Duodenal mucosa (tissue), 2 donors: Measurements from ENCODE around the gene NODAL.

Experiments
- H3K27ac ChIP-seq: one replicate; pipeline ENCODE4 v1.7.0; 2013; ENCODE audit warnings: low read depth, low read length
- H3K27me3 ChIP-seq, 2 donors: one replicate each; pipeline ENCODE4 v1.7.0; 2013; ENCODE audit warnings: low read length in 2 of 2, control low read depth in 1 of 2; ENCODE audit not compliant: insufficient read depth in 2 of 2, control insufficient read depth in 1 of 2
- H3K36me3 ChIP-seq, 2 donors: one replicate each; pipeline ENCODE4 v1.7.0; 2013; ENCODE audit warnings: low read length in 2 of 2, control low read depth in 1 of 2; ENCODE audit not compliant: insufficient read depth in 2 of 2, control insufficient read depth in 1 of 2
- H3K4me1 ChIP-seq, 2 donors: one replicate each; pipeline ENCODE4 v1.7.0; 2013; ENCODE audit warnings: low read length in 2 of 2, control low read depth in 1 of 2; ENCODE audit not compliant: insufficient read depth in 2 of 2, control insufficient read depth in 1 of 2
- H3K4me3 ChIP-seq, 2 donors: one replicate each; pipeline ENCODE4 v1.7.0; 2013; ENCODE audit warnings: low read length in 2 of 2, low read depth in 1 of 2
- H3K9ac ChIP-seq, 2 donors: one replicate each; pipeline ENCODE4 v1.7.0; 2013; ENCODE audit warnings: low read length in 2 of 2, low read depth in 1 of 2
- H3K9me3 ChIP-seq, 2 donors: one replicate each; pipeline ENCODE4 v1.7.0; 2013; ENCODE audit warnings: low read length in 2 of 2, control low read depth in 1 of 2; ENCODE audit not compliant: control insufficient read depth in 1 of 2

Gene NODAL

GRCh38 chr10:70465278-70465677 lies 23.8 kb upstream of the NODAL start:
- Histone ChIP-seq H3K27me3 (no peaks in the 10 kb centered on the region), H3K4me1 (no peaks in the 10 kb centered on the region), H3K9ac (no peak overlapping the region), H3K36me3 (no peaks in the 10 kb centered on the region), H3K9me3 (no peaks in the 10 kb centered on the region), H3K27ac (no peak overlapping the region), H3K4me3 (no peak overlapping the region)

- H3K4me3 ChIP-seq: no peak overlapping the region
- no peaks in the 10 kb centered on the region for H3K36me3 ChIP-seq
- no peak overlapping the region for H3K9ac ChIP-seq
- H3K27ac ChIP-seq: no peak overlapping the region
- peaks cover 10 to 20% of the 10 kb centered on the region in 2 donors for H3K27me3 ChIP-seq
- no peaks in the 10 kb centered on the region for H3K9me3 ChIP-seq
- peaks cover 0 to 6% of the 10 kb centered on the region in 2 donors for H3K4me1 ChIP-seq
Measured at GRCh38 chr10:70462349-70462984, 21.0 kb upstream of the NODAL start.

- no peak overlapping the region for H3K4me3 ChIP-seq
- H3K27me3 ChIP-seq: peaks cover 14 to 20% of the 10 kb centered on the region in 2 donors
- H3K27ac ChIP-seq: no peak overlapping the region
- H3K9me3 ChIP-seq: no peaks in the 10 kb centered on the region
- H3K36me3 ChIP-seq: no peaks in the 10 kb centered on the region
- peaks cover 0 to 6% of the 10 kb centered on the region in 2 donors for H3K4me1 ChIP-seq
- H3K9ac ChIP-seq: no peak overlapping the region
Measured at GRCh38 chr10:70461397-70462348, 20.2 kb upstream of the NODAL start.

GRCh38 chr10:70459774-70460490 lies 18.5 kb upstream of the NODAL start:
- H3K4me1 ChIP-seq: peaks cover 0 to 6% of the 10 kb centered on the region in 2 donors
- H3K9me3 ChIP-seq: no peaks in the 10 kb centered on the region
- H3K27me3 ChIP-seq: peaks cover 20 to 26% of the 10 kb centered on the region in 2 donors
- H3K4me3 ChIP-seq: no peak overlapping the region
- H3K36me3 ChIP-seq: no peaks in the 10 kb centered on the region
- H3K9ac ChIP-seq: no peak overlapping the region
- no peak overlapping the region for H3K27ac ChIP-seq

GRCh38 chr10:70459061-70459773 lies 17.7 kb upstream of the NODAL start:
- peaks cover 20 to 26% of the 10 kb centered on the region in 2 donors for H3K27me3 ChIP-seq
- no peaks in the 10 kb centered on the region for H3K36me3 ChIP-seq
- H3K4me1 ChIP-seq: peaks cover 0 to 6% of the 10 kb centered on the region in 2 donors
- H3K9me3 ChIP-seq: no peaks in the 10 kb centered on the region
- H3K27ac ChIP-seq: no peak overlapping the region
- H3K9ac ChIP-seq: no peak overlapping the region
- no peak overlapping the region for H3K4me3 ChIP-seq

- Histone ChIP-seq H3K27me3 (peaks cover 20 to 26% of the 10 kb centered on the region in 2 donors), H3K4me1 (peaks cover 0 to 6% of the 10 kb centered on the region in 2 donors), H3K9ac (no peak overlapping the region)
Measured at GRCh38 chr10:70458329-70459060, 17.0 kb upstream of the NODAL start.

GRCh38 chr10:70457759-70458305 lies 16.4 kb upstream of the NODAL start:
- Histone ChIP-seq H3K27me3 (peaks cover 20 to 26% of the 10 kb centered on the region in 2 donors), H3K36me3 (no peaks in the 10 kb centered on the region), H3K4me1 (peaks cover 0 to 6% of the 10 kb centered on the region in 2 donors), H3K27ac (no peak overlapping the region), H3K9me3 (no peaks in the 10 kb centered on the region), H3K4me3 (no peak overlapping the region), H3K9ac (no peak overlapping the region)

More at GRCh38 chr10:70458329-70459060, 17.0 kb upstream of the NODAL start:
- Histone ChIP-seq H3K36me3 (no peaks in the 10 kb centered on the region), H3K27ac (no peak overlapping the region), H3K4me3 (peak overlapping the region in 1 of 2 donors; percentile 3), H3K9me3 (no peaks in the 10 kb centered on the region)

GRCh38 chr10:70456164-70456563 lies 14.7 kb upstream of the NODAL start:
- no peak overlapping the region for H3K4me3 ChIP-seq
- peaks cover 0 to 6% of the 10 kb centered on the region in 2 donors for H3K4me1 ChIP-seq
- no peak overlapping the region for H3K27ac ChIP-seq
- no peak overlapping the region for H3K9ac ChIP-seq
- no peaks in the 10 kb centered on the region for H3K36me3 ChIP-seq
- peaks cover 20 to 26% of the 10 kb centered on the region in 2 donors for H3K27me3 ChIP-seq
- H3K9me3 ChIP-seq: no peaks in the 10 kb centered on the region

- no peaks in the 10 kb centered on the region for H3K9me3 ChIP-seq
- H3K27ac ChIP-seq: no peak overlapping the region
- peaks cover 20 to 26% of the 10 kb centered on the region in 2 donors for H3K27me3 ChIP-seq
- H3K4me1 ChIP-seq: peaks cover 0 to 6% of the 10 kb centered on the region in 2 donors
- H3K36me3 ChIP-seq: no peaks in the 10 kb centered on the region
- no peak overlapping the region for H3K4me3 ChIP-seq
- H3K9ac ChIP-seq: no peak overlapping the region
Measured at GRCh38 chr10:70455213-70455630, 13.7 kb upstream of the NODAL start.
